Mucosa of descending colon (tissue), 3 donors: ENCODE results near the gene LUC7L2. TPM values are rescaled to one million over a fixed set of nuclear protein-coding genes. Genes with fewer than 3 reads are reported as not detected.

Experiments used
- ATAC-seq: fragments of 200-7000 bp; cut with Tn5 transposase; one replicate; pipeline ENCODE4 v1.9.1; 2020; ENCODE audit warnings: mild to moderate bottlenecking, moderate library complexity
- DNase-seq, 3 donors: peaks; one replicate each; pipeline ENCODE4 v3.0.0-alpha.2; 2020
- H3K36me3 ChIP-seq: fragments of 200-600 bp; one replicate; pipeline ENCODE4 v1.8.0; 2021; ENCODE audit warnings: low read depth, mild to moderate bottlenecking
- H3K4me1 ChIP-seq: fragments of 200-600 bp; one replicate; pipeline ENCODE4 v1.8.0; 2021; ENCODE audit warnings: low read depth, mild to moderate bottlenecking
- H3K4me3 ChIP-seq: fragments of 200-600 bp; one replicate; pipeline ENCODE4 v1.8.0; 2021; ENCODE audit warnings: mild to moderate bottlenecking
- H3K9me3 ChIP-seq: fragments of 200-600 bp; one replicate; pipeline ENCODE4 v1.8.0; 2021; ENCODE audit warnings: mild to moderate bottlenecking
- CTCF ChIP-seq: fragments of 200-600 bp; IDR thresholded peaks from one replicate; pipeline ENCODE4 v1.8.0; 2022; ENCODE audit warnings: antibody characterized with exemption, mild to moderate bottlenecking
- intact Hi-C, 2 donors: fragments of 100-400 bp; cut with DNase I in 1 of 2; cut with micrococcal nuclease in 1 of 2; formaldehyde crosslinking; loops; one replicate each; pipeline versions ENCODE4 v1.11.0 to v1.11.1; 2022; cut with DNase I, micrococcal nuclease
- total RNA-seq, 3 donors: library from RNA; stranded (reverse); fragmentation: NEBNext Ultra II Directional in 2 of 3; extraction: Animal tissue kit (Norgen Biotek cat#: 25700) in 2 of 3; gene quantifications; one replicate each; pipeline versions ENCODE4 v1.2.1 to v1.2.4, GENCODE V29; 2021 to 2023
- donor health status: DM: no; HTN: no; CAD: no; lungs with moderate emphysema.
- donor health status: DM: no; HTN: no; CAD: no.
- donor health status: DM: no; HTN: yes; CAD: no.

The LUC7L2 gene
- total RNA-seq, 3 donors from 2014 or later = 78.4 to 85.2 (median 82.0) TPM

DNA sequence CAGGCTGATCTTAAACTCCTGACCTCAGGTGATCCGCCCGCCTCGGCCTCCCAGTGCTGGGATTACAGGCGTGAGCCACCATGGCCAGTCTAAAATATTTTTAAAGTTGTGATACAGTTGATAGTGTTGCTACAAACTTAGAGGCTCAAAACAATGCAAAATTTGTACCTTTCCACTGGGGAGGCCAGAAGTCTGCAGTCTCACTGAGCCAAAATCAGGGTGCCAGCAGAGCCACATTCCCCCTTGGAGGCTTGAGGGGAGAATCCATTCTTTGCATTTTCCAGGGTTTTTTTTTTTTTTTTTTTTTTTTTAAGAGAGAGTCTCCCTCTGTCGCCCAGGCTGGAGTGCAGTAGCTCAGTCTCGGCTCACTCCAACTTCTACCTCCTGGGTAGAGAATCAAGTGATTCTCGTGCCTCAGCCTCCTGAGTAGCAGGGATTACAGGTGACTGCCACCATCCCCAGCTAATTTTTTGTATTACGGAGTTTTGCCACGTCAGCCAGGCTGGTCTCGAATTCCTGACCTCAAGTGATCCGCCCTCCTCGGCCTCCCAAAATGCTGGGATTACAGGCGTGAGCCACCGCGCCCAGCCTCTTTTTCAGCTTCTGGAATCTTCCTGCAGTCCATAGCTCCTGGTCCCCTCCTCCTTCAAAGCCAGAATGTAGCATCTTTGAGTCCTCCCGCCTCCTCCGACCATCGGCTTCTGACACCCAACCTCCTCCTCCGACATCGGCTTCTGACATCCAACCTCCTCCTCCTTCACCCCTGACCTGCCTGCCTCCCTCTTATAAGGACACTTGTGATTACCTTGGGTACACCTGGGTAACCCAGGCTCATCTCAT is 86.6 kb downstream of the LUC7L2 start:
- DNase-seq (no peak), ATAC-seq (no peak)
- intact Hi-C loops = no loop called here
- H3K4me1 ChIP-seq = no peaks in the 10 kb centered on the region
- H3K4me3 ChIP-seq = no peak overlapping the region
- TF ChIP-seq CTCF = no peak
- no peaks in the 10 kb centered on the region for H3K36me3 ChIP-seq
- no peaks in the 10 kb centered on the region for H3K9me3 ChIP-seq

GRCh38 chr7:139450851-139451250 is 91.2 kb downstream of the LUC7L2 start:
- intact Hi-C loops = no loop called here

DNA sequence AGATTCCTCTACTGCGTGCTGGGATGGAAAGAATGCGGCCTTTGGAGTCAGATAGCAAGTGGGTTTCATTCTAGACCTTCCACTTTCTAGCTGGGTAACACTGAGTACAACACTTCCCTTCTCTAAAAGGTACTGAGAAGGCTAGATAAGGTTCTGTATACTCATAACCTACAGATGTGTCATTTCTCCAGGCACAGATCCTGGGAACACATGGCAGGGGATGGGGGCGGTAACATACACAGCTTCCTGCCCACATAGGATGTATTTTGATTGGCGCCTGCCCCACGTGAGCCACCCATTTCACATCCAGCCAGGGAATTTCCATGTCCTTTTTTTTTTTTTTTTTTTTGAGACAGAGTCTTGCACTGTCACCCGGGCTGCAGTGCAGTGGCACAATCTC is 91.9 kb downstream of the LUC7L2 start:
- DNase-seq (no peak), ATAC-seq (no peak)
- Histone ChIP-seq H3K4me1 (no peaks in the 10 kb centered on the region), H3K4me3 (no peak overlapping the region), H3K36me3 (no peaks in the 10 kb centered on the region), H3K9me3 (no peaks in the 10 kb centered on the region)
- TF ChIP-seq CTCF = no peak
- intact Hi-C loops = no loop called here

More at GRCh38 chr7:139450851-139451250, 91.2 kb downstream of the LUC7L2 start:
- Histone ChIP-seq H3K4me1 (no peaks in the 10 kb centered on the region), H3K4me3 (no peak overlapping the region), H3K9me3 (no peaks in the 10 kb centered on the region), H3K36me3 (no peaks in the 10 kb centered on the region)
- no peak for ATAC-seq
- DNase-seq = no peak
- TF ChIP-seq CTCF = no peak

DNA sequence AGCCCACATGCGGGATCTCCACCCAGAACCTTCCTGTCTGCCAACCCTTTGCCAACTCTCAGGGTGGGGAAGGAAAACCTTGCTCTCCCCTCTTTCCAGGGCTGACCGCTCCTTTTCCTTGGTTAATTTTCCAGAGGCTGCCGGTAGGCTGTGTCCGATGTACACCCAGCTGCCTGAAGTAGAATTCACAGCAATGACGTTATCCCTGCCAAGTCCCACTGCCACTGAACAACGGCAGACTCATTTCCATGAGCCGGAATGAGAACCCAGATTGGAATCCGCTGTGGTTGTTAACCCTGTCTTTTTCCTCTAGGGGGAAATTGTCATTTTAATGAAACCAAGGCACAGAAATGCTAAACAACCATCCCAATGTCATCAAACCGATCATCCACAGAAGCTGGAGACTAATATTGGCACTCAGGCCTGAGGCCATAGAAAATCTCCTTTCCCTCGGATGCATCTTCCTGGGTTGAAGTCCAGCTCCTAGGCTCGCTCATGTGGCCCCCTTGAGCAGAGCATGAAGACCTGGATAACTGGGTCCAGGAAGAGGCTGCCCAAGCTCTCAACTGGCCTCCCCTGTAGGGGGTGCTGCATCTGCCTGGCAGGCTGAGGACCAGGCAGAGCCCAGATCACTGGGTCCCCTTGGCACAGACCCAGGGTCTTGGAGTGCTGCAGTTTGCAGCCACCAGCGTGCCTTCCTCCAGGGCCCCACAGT is 93.4 kb downstream of the LUC7L2 start:
- Histone ChIP-seq H3K4me3 (no peak overlapping the region), H3K4me1 (no peaks in the 10 kb centered on the region), H3K36me3 (no peaks in the 10 kb centered on the region), H3K9me3 (no peaks in the 10 kb centered on the region)
- intact Hi-C loops = no loop called here
- ATAC-seq = no peak
- DNase-seq = no peak
- no peak for TF ChIP-seq CTCF

DNA sequence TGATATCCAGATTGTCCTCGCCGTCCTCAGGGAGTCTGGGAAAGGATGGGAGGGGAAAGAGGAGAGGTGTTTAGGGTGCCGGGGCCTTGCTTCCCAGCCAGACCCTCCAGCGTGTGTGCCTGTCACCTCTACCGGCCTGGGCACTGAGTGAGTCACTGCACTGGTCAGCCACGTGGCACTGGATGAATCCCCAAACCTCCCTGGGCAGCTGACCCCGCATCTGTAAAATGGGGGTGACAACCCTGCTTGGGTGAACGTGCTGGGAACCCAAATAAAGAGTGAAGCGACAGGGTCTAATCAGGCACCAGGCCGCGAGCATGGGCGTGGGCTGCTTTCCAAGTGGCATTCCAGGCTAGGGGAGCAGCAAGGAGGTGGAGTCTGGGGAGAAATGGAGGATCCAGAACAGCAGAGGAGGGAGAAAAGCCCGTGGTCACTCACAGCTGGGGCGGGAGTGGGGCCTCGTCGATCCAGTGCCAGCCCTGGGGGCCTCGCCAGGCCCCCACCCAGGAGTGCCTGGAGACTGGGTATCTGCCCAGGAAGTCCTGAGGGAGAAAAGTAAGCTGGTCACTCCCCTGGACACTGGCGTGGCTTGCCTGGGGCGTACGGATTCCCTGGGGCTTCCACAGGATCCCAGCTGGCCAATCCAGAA is 94.1 kb downstream of the LUC7L2 start:
- no peak overlapping the region for H3K4me3 ChIP-seq
- DNase-seq = no peak
- H3K9me3 ChIP-seq = no peaks in the 10 kb centered on the region
- no peak for TF ChIP-seq CTCF
- intact Hi-C loops = no loop called here
- H3K36me3 ChIP-seq = no peaks in the 10 kb centered on the region
- ATAC-seq = no peak
- H3K4me1 ChIP-seq = no peaks in the 10 kb centered on the region
